Esophagus squamous epithelium (tissue), 4 donors: Measurements from ENCODE around the gene FAM222B.

ENCODE experiments used
- POLR2A ChIP-seq, 4 donors: fragments of 450-650 bp; IDR thresholded peaks; one replicate each; pipeline ENCODE4 v1.6.1; 2017; ENCODE audit warnings: antibody characterized with exemption in 4 of 4, mild to moderate bottlenecking in 4 of 4, moderate library complexity in 3 of 4
- TF ChIP-seq, protein P1 (sequence below), 6 experiments: fragments of 450-650 bp in 4 of 6; fragments of 200-600 bp in 2 of 6; sonication (generic) in 2 of 6; IDR thresholded peaks; one replicate each; pipeline ENCODE4 v1.5.1; 2016 to 2019; ENCODE audit warnings: antibody characterized with exemption in 6 of 6, mild to moderate bottlenecking in 4 of 6, moderate library complexity in 4 of 6

DNA sequence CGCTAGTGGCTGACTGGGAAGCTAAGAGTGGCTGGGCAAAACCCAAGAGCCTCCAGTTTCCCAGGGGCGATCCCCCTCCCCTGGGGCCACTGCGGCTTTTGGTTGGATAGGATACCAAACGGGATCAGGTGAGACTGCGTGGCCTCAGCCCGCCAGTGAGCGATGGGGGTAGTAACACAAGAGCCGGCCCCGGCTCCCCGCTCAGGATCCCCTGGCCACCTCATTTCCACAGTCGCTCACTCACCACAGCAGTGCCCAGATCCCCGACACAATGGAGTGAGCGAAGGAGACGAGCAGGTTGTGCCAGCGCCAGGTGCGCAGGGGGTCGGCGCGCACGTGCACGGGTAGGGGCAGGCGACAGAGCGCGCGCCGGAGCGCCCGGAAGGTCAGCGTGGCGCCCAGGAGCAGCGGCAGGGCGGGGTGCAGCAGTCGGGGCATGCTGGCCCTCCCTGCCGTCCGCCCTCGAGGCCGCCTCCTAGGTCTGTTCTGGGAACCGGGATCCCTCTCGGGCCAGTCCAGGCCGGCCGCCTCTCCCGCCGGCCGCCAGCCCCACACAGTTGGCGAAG lies 116.8 kb downstream of the FAM222B start:
- TF ChIP-seq, protein P1, sequence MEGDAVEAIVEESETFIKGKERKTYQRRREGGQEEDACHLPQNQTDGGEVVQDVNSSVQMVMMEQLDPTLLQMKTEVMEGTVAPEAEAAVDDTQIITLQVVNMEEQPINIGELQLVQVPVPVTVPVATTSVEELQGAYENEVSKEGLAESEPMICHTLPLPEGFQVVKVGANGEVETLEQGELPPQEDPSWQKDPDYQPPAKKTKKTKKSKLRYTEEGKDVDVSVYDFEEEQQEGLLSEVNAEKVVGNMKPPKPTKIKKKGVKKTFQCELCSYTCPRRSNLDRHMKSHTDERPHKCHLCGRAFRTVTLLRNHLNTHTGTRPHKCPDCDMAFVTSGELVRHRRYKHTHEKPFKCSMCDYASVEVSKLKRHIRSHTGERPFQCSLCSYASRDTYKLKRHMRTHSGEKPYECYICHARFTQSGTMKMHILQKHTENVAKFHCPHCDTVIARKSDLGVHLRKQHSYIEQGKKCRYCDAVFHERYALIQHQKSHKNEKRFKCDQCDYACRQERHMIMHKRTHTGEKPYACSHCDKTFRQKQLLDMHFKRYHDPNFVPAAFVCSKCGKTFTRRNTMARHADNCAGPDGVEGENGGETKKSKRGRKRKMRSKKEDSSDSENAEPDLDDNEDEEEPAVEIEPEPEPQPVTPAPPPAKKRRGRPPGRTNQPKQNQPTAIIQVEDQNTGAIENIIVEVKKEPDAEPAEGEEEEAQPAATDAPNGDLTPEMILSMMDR (IDR thresholded peaks at IDR 0.05): peak in 1 of 6 experiments; percentile 17
- TF ChIP-seq POLR2A (IDR thresholded peaks at IDR 0.05): peak in 1 of 4 donors; percentile 47
